GM23248 (cell line): ENCODE data around the gene TOX2.

Experiments
- EZH2 ChIP-seq: fragments of 200-600 bp; sonication (generic); IDR thresholded peaks from 2 replicates; pipeline ENCODE4 v1.6.1; 2018; ENCODE audit warnings: antibody characterized with exemption, mild to moderate bottlenecking; ENCODE audit not compliant: insufficient read depth, poor library complexity, severe bottlenecking
- EZH2phosphoT487 ChIP-seq: fragments of 200-600 bp; sonication (generic); IDR thresholded peaks from 2 replicates; pipeline ENCODE4 v1.6.1; 2018; ENCODE audit warnings: antibody characterized with exemption, moderate library complexity, mild to moderate bottlenecking, low read depth; ENCODE audit not compliant: insufficient read depth

GRCh38 chr20:44085616-44086434, 171.2 kb downstream of the TOX2 start:
- TF ChIP-seq EZH2 (no peak), EZH2phosphoT487 (no peak)
